Esophagus muscularis mucosa (tissue), 4 donors: ENCODE measurements around the gene GINS1. TPM values are rescaled to one million over a fixed set of nuclear protein-coding genes. Genes with fewer than 3 reads are reported as not detected.

ENCODE experiments used
- DNase-seq: peaks from one replicate; pipeline ENCODE4 v3.0.0-alpha.2; 2017; ENCODE audit errors: extremely low spot score
- H3K27ac ChIP-seq, 4 donors: fragments of 200-600 bp; sonication (generic); replicated peaks in 1 of 4; 1 replicate in 3 of 4; 2 replicates in 1 of 4; pipeline ENCODE4 v1.5.1; 2016 to 2019; ENCODE audit warnings: mild to moderate bottlenecking in 1 of 4
- H3K27me3 ChIP-seq, 4 donors: fragments of 200-600 bp; sonication (generic); one replicate each; pipeline versions ENCODE4 v1.5.1 to v1.6.0; 2016 to 2019
- H3K36me3 ChIP-seq, 4 donors: fragments of 200-600 bp; sonication (generic); one replicate each; pipeline ENCODE4 v1.5.1; 2016 to 2019
- H3K4me1 ChIP-seq, 4 donors: fragments of 200-600 bp; sonication (generic); one replicate each; pipeline ENCODE4 v1.5.1; 2016 to 2019
- H3K4me3 ChIP-seq, 4 donors: fragments of 200-600 bp; sonication (generic); 1 replicate in 2 of 4; 2 replicates in 2 of 4; pipeline ENCODE4 v1.5.1; 2016 to 2019; ENCODE audit warnings: mild to moderate bottlenecking in 4 of 4, moderate library complexity in 1 of 4
- H3K9me3 ChIP-seq, 4 donors: fragments of 200-600 bp; sonication (generic); 1 replicate in 3 of 4; 2 replicates in 1 of 4; pipeline ENCODE4 v1.5.1; 2016 to 2019
- EP300 ChIP-seq: sonication (generic); formaldehyde crosslinking; IDR thresholded peaks from one replicate; pipeline ENCODE4 v1.6.1; 2017; ENCODE audit warnings: antibody characterized with exemption
- POLR2A ChIP-seq: fragments of 450-650 bp; IDR thresholded peaks from one replicate; pipeline ENCODE4 v1.6.1; 2017; ENCODE audit warnings: antibody characterized with exemption, moderate library complexity, mild to moderate bottlenecking, low read depth
- POLR2AphosphoS5 ChIP-seq, 2 donors: sonication (generic); formaldehyde crosslinking; IDR thresholded peaks; one replicate each; pipeline ENCODE4 v1.6.1; 2017; ENCODE audit warnings: antibody characterized with exemption in 2 of 2
- WGBS: methylation state at CpG from one replicate; pipeline ENCODE4 v1.1.5; 2018; 5-methylcytosine and 5-hydroxymethylcytosine counted together
- intact Hi-C: fragments of 100-400 bp; cut with DNase I; formaldehyde crosslinking; loops from one replicate; pipeline ENCODE4 v1.15.1; 2023
- total RNA-seq, 4 donors: library from RNA; depleted of rRNA; stranded (reverse); fragments of >200 nt; gene quantifications; one replicate each; pipeline versions ENCODE4 v1.1.0 to v1.2.1, GENCODE V29; 2016
- TF ChIP-seq, protein P1 (sequence below), 3 experiments: fragments of 200-600 bp in 2 of 3; fragments of 450-650 bp in 1 of 3; sonication (generic) in 2 of 3; IDR thresholded peaks; one replicate each; pipeline ENCODE4 v1.5.1; 2017 to 2019; ENCODE audit warnings: antibody characterized with exemption in 3 of 3, mild to moderate bottlenecking in 2 of 3, moderate library complexity in 1 of 3

Gene GINS1
- total RNA-seq, 4 donors from 2014 or later: 0.33 to 0.63 (median 0.47) TPM

DNA sequence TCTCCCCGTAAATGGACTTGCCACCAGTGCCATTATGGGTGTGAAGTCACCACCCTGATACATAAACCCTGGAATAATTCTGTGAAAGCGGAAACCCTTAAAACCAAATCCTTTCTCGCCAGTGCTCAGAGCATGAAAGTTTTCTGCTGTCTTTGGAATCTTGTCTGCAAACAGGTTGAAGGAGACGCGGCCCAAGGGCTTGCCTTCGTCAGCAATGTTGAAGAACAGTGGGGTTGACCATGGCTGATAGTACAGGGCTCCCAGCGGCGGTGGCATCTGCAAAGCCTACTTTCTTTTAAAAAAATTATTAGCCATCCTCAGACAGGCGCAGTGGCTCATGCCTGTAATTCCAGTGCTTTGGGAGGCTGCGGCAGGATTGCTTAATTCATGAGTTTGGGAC, 38.9 kb upstream of the GINS1 start:
- Histone ChIP-seq H3K9me3 (no peaks in the 10 kb centered on the region), H3K4me1 (no peaks in the 10 kb centered on the region), H3K27me3 (no peaks in the 10 kb centered on the region), H3K36me3 (no peaks in the 10 kb centered on the region), H3K4me3 (no peak overlapping the region), H3K27ac (no peak overlapping the region)
- 95% methylated on average over 10 of the region's 10 CpGs for WGBS
- intact Hi-C loops: no loop called here
- no peak for DNase-seq
- no peak for TF ChIP-seq POLR2A
- no peak for TF ChIP-seq EP300
- TF ChIP-seq POLR2AphosphoS5 (IDR thresholded peaks at IDR 0.05): no peak
- TF ChIP-seq, protein P1, sequence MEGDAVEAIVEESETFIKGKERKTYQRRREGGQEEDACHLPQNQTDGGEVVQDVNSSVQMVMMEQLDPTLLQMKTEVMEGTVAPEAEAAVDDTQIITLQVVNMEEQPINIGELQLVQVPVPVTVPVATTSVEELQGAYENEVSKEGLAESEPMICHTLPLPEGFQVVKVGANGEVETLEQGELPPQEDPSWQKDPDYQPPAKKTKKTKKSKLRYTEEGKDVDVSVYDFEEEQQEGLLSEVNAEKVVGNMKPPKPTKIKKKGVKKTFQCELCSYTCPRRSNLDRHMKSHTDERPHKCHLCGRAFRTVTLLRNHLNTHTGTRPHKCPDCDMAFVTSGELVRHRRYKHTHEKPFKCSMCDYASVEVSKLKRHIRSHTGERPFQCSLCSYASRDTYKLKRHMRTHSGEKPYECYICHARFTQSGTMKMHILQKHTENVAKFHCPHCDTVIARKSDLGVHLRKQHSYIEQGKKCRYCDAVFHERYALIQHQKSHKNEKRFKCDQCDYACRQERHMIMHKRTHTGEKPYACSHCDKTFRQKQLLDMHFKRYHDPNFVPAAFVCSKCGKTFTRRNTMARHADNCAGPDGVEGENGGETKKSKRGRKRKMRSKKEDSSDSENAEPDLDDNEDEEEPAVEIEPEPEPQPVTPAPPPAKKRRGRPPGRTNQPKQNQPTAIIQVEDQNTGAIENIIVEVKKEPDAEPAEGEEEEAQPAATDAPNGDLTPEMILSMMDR (IDR thresholded peaks at IDR 0.05): no peak

DNA sequence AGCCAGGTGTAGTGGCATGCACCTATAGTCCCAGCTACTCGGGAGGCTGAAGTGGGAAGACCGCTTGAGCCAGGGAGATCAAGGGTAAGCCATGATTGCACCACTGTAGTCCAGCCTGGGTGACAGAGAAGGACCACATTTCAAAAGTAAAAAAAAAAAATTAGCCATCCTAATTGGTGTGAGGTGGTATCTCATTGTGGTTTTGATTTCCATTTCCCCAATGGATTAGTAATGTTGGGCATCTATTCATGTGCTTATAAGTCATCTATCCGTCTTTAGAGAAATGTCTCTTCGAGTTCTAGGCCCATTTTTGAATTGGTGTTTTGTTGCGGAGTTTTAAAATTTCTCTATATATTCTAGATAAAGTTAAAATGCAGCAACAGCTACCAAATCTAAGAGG, 38.5 kb upstream of the GINS1 start:
- intact Hi-C loops: no loop called here

DNA sequence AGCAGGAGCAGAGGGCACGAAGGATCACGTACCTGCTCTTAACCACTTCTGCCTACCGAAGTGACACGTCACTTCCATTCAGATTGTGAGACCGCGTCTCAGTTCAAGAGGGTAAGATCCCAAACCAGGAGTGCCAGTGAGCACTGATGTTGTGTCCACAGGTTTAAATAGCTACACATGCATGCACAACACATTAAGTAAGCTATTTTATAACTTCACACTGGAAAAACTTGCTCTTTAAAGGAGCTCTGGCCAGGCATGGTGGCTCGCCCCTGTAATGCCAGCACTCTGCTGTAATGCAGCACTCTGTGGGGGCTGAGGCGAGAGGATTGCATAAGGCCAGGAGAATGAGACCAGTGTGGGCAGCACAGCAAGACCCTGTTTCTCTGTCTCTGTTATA, 37.9 kb upstream of the GINS1 start:
- no peak overlapping the region for H3K27ac ChIP-seq
- intact Hi-C loops: no loop called here
- WGBS: 89% methylated on average over 8 of the region's 8 CpGs

More for the DNA sequence above, 38.5 kb upstream of the GINS1 start:
- TF ChIP-seq EP300 (no peak), POLR2A (no peak), POLR2AphosphoS5 (IDR thresholded peaks at IDR 0.05) (no peak)
- TF ChIP-seq, protein P1 (IDR thresholded peaks at IDR 0.05): no peak
- Histone ChIP-seq H3K27ac (no peak overlapping the region), H3K4me3 (no peak overlapping the region), H3K9me3 (no peaks in the 10 kb centered on the region), H3K36me3 (no peaks in the 10 kb centered on the region), H3K4me1 (no peaks in the 10 kb centered on the region), H3K27me3 (no peaks in the 10 kb centered on the region)
- DNase-seq: no peak
- 98% methylated on average over 5 of the region's 5 CpGs for WGBS

GRCh38 chr20:25369971-25370370, 37.5 kb upstream of the GINS1 start:
- Histone ChIP-seq H3K9me3 (no peaks in the 10 kb centered on the region), H3K27ac (no peak overlapping the region), H3K4me1 (no peaks in the 10 kb centered on the region), H3K27me3 (no peaks in the 10 kb centered on the region), H3K4me3 (no peak overlapping the region), H3K36me3 (no peaks in the 10 kb centered on the region)
- TF ChIP-seq POLR2AphosphoS5 (IDR thresholded peaks at IDR 0.05) (no peak), EP300 (no peak), POLR2A (no peak)
- TF ChIP-seq, protein P1 (IDR thresholded peaks at IDR 0.05): no peak
- intact Hi-C loops: no loop called here
- WGBS: 88% methylated on average over 2 of the region's 2 CpGs
- no peak for DNase-seq

More for the DNA sequence above, 37.9 kb upstream of the GINS1 start:
- Histone ChIP-seq H3K9me3 (no peaks in the 10 kb centered on the region), H3K4me1 (no peaks in the 10 kb centered on the region), H3K27me3 (no peaks in the 10 kb centered on the region), H3K4me3 (no peak overlapping the region), H3K36me3 (no peaks in the 10 kb centered on the region)
- TF ChIP-seq POLR2AphosphoS5 (IDR thresholded peaks at IDR 0.05): no peak
- TF ChIP-seq, protein P1 (IDR thresholded peaks at IDR 0.05): no peak
- no peak for TF ChIP-seq EP300
- TF ChIP-seq POLR2A: no peak
- DNase-seq: no peak
